Measurements from ENCODE around the gene EXOC3L1. TPM values are rescaled to one million over a fixed set of nuclear protein-coding genes. Genes with fewer than 3 reads are reported as not detected.

EXOC3L1 gene
- total and polyA plus RNA-seq, 2 of the 4 experiments (the other 2 are of a cell fraction), result not detected

GRCh38 chr16:67215706-67216105, 25.8 kb upstream of the EXOC3L1 start:
- Histone ChIP-seq H3K9ac (ENCODE audit: low read depth, low read length) (no peak overlapping the region), H2BK5ac (ENCODE audit: low read depth, low read length, poor library complexity, severe bottlenecking) (no peak overlapping the region), H3K36me3 (ENCODE audit: control insufficient read depth, insufficient read depth, low read length) (peaks cover 4% of the 10 kb centered on the region; the same call in 1 of the 2 replicates), H4K91ac (ENCODE audit: insufficient read depth, low read depth, low read length) (no peak overlapping the region), H4K5ac (ENCODE audit: low read depth, low read length) (no peak overlapping the region), H2AK9ac (replicated peaks; ENCODE audit: low read depth, low read length, poor library complexity) (no peak overlapping the region), H3K23ac (ENCODE audit: low read depth, low read length) (no peak overlapping the region), H2BK20ac (ENCODE audit: low read depth, low read length) (no peak overlapping the region), H2AK5ac (ENCODE audit: low read depth, low read length) (no peak overlapping the region), H2AFZ (replicated peaks; ENCODE audit: low read length, poor library complexity) (no peak overlapping the region), H3K27ac (ENCODE audit: insufficient read depth, low read length) (no peak overlapping the region), H3K56ac (ENCODE audit: extremely low read depth, insufficient read depth, low read length) (no peak overlapping the region), H3K4ac (ENCODE audit: low read depth, low read length) (no peak overlapping the region), H2BK15ac (ENCODE audit: low read depth, low read length) (no peak overlapping the region), H4K8ac (ENCODE audit: low read depth in 2 of 2, low read length in 2 of 2) (no peak overlapping the region; a peak in 1 of 4 replicates), H3K18ac (ENCODE audit: low read depth, low read length) (no peak overlapping the region), H3K79me1 (ENCODE audit: low read depth in 1 of 2, low read length in 2 of 2) (no peaks in the 10 kb centered on the region; a peak in 1 of 4 replicates), H3K27me3 (ENCODE audit: control insufficient read depth, insufficient read depth, low read length) (no peaks in the 10 kb centered on the region), H3K4me1 (ENCODE audit: control insufficient read depth, insufficient read depth, low read length) (no peaks in the 10 kb centered on the region), H3K9me3 (ENCODE audit: control insufficient read depth, insufficient read depth, low read length) (no peaks in the 10 kb centered on the region), H3K14ac (replicated peaks; ENCODE audit: low read depth, low read length) (no peak overlapping the region), H3K9me1 (ENCODE audit: insufficient read depth, low read length) (peaks cover 5% of the 10 kb centered on the region; the same call in 1 of the 2 replicates), H2BK120ac (ENCODE audit: low read depth, low read length) (no peak overlapping the region), H3K4me2 (ENCODE audit: low read depth, low read length) (no peak overlapping the region), H4K20me1 (ENCODE audit: insufficient read depth, low read length) (no peaks in the 10 kb centered on the region), H3K4me3 (ENCODE audit: insufficient read depth, low read depth, low read length) (no peak overlapping the region)
- DNase-seq, result no peak
- intact Hi-C loops (cut with micrococcal nuclease) (no loop called here), in situ Hi-C loops (cut with MboI; ENCODE audit: low sequenced_read_pairs) (no loop called here), dilution Hi-C loops (cut with HindIII; ENCODE audit: low sequenced_read_pairs, unreplicated experiment) (no loop called here)
- no peak for TF ChIP-seq CEBPB (IDR thresholded peaks at IDR 0.05; ENCODE audit: low read depth, low read length)
- no peak for TF ChIP-seq MAFK (IDR thresholded peaks at IDR 0.05; ENCODE audit: low read depth, low read length)
- TF ChIP-seq ELK1 (IDR thresholded peaks at IDR 0.05; ENCODE audit: borderline replicate concordance, low read depth, low read length), result no peak
- TF ChIP-seq RFX5 (IDR thresholded peaks at IDR 0.05; ENCODE audit: low read depth, low read length), result no peak
- TF ChIP-seq CTCF (conservative IDR thresholded peaks at IDR 0.05; ENCODE audit: low read depth, low read length), result no peak
- TF ChIP-seq MXI1 (IDR thresholded peaks at IDR 0.05; ENCODE audit: borderline replicate concordance, low read depth, low read length), result no peak
- TF ChIP-seq CHD1 (IDR thresholded peaks at IDR 0.05; ENCODE audit: low read depth, low read length), result no peak
- TF ChIP-seq FOS (IDR thresholded peaks at IDR 0.05; ENCODE audit: low read depth, low read length), result no peak
- no peak for TF ChIP-seq NFE2L2 (IDR thresholded peaks at IDR 0.05; ENCODE audit: low read depth, low read length)
- TF ChIP-seq MAZ (IDR thresholded peaks at IDR 0.05; ENCODE audit: borderline replicate concordance, low read depth, low read length), result no peak
- no peak for TF ChIP-seq RAD21 (IDR thresholded peaks at IDR 0.05; ENCODE audit: low read length)
- no peak for TF ChIP-seq RCOR1 (IDR thresholded peaks at IDR 0.05; ENCODE audit: insufficient replicate concordance, low read length)
- no peak for TF ChIP-seq POLR2A (IDR thresholded peaks at IDR 0.05; ENCODE audit: low read depth, low read length)
- no peak for TF ChIP-seq USF2 (IDR thresholded peaks at IDR 0.05; ENCODE audit: low read depth, low read length)
- TF ChIP-seq SMC3 (IDR thresholded peaks at IDR 0.05; ENCODE audit: low read depth, low read length), result no peak
- no peak for TF ChIP-seq BHLHE40 (IDR thresholded peaks at IDR 0.05; ENCODE audit: low read depth, low read length)
- BruUV-seq (replicated peaks), result no TSS peak
- no peak for ATAC-seq (ENCODE audit: low read depth)
- POLR2A ChIA-PET (ENCODE audit: unreplicated experiment), result no interaction called here
- WGBS, 2 experiments (ENCODE audit: extremely low coverage in 2 of 2, insufficient read length in 1 of 2), result 66% methylated on average over 5 of the region's 5 CpGs; no CpG with 5 or more reads in 1 of the 2 experiments
- CTCF ChIA-PET, result no interaction called here
